IMR-90 (cell line): ENCODE data around the gene MET. TPM values are rescaled to one million over a fixed set of nuclear protein-coding genes. Genes with fewer than 3 reads are reported as not detected.

Experiments
- ATAC-seq: fragments of 200-7000 bp; cut with Tn5 transposase; 2 replicates; pipeline ENCODE4 v1.9.1; 2020; ENCODE audit warnings: low read depth, mild to moderate bottlenecking, moderate library complexity
- BruUV-seq: library from RNA; stranded (reverse); fragments of 400-500 nt; replicated peaks from 2 replicates; lab custom pipeline; 2021; lab: Mats Ljungman, UMichigan
- CTCF ChIA-PET: fragments of 300-600 bp; formaldehyde crosslinking; extraction: SDS; loops from one replicate; lab custom pipeline; 2021; ENCODE audit warnings: antibody characterized with exemption; lab: Yijun Ruan, JAX
- POLR2A ChIA-PET: fragments of 300-600 bp; sonication (Branson Sonifier 250); formaldehyde crosslinking; loops from one replicate; lab custom pipeline; 2022; ENCODE audit warnings: antibody characterized with exemption; ENCODE audit not compliant: unreplicated experiment; lab: Charles Lee
- DNase-seq: peaks from one replicate; pipeline ENCODE4 v3.0.0; 2013
- H2AFZ ChIP-seq: replicated peaks from 2 replicates; pipeline ENCODE3; 2013; ENCODE audit warnings: low read length, mild to moderate bottlenecking; ENCODE audit not compliant: poor library complexity
- H2AK5ac ChIP-seq: 2 replicates; pipeline ENCODE4 v1.6.1; 2013; ENCODE audit warnings: low read depth, low read length, inconsistent platforms
- H2AK9ac ChIP-seq: replicated peaks from 2 replicates; pipeline ENCODE3; 2013; ENCODE audit warnings: mild to moderate bottlenecking, low read depth, low read length, moderate library complexity; ENCODE audit not compliant: poor library complexity
- H2BK120ac ChIP-seq: 2 replicates; pipeline ENCODE4 v1.6.1; 2013; ENCODE audit warnings: low read depth, low read length, inconsistent platforms
- H2BK15ac ChIP-seq: 3 replicates; pipeline ENCODE4 v1.6.1; 2013; ENCODE audit warnings: low read depth, low read length, inconsistent platforms
- H2BK20ac ChIP-seq: 2 replicates; pipeline ENCODE4 v1.6.1; 2013; ENCODE audit warnings: low read depth, mild to moderate bottlenecking, inconsistent platforms, low read length, moderate library complexity
- H2BK5ac ChIP-seq: 2 replicates; pipeline ENCODE4 v1.6.1; 2013; ENCODE audit warnings: mild to moderate bottlenecking, low read depth, low read length, inconsistent platforms; ENCODE audit not compliant: poor library complexity, severe bottlenecking
- H3K14ac ChIP-seq: replicated peaks from 2 replicates; pipeline ENCODE4 v1.6.1; 2013; ENCODE audit warnings: low read depth, low read length, inconsistent platforms
- H3K18ac ChIP-seq: 2 replicates; pipeline ENCODE4 v1.6.1; 2013; ENCODE audit warnings: low read depth, low read length, control low read depth
- H3K23ac ChIP-seq: 2 replicates; pipeline ENCODE4 v1.6.1; 2013; ENCODE audit warnings: low read depth, low read length, inconsistent platforms
- H3K27ac ChIP-seq: 2 replicates; pipeline ENCODE4 v1.5.1; 2013; ENCODE audit warnings: mild to moderate bottlenecking, control low read depth, low read length; ENCODE audit not compliant: insufficient read depth
- H3K27me3 ChIP-seq: 2 replicates; pipeline ENCODE4 v1.6.1; 2013; ENCODE audit warnings: low read length; ENCODE audit not compliant: control insufficient read depth, insufficient read depth
- H3K36me3 ChIP-seq: 2 replicates; pipeline ENCODE4 v1.6.1; 2013; ENCODE audit warnings: low read length, mixed read lengths; ENCODE audit not compliant: control insufficient read depth, insufficient read depth
- H3K4ac ChIP-seq: 2 replicates; pipeline ENCODE4 v1.6.1; 2013; ENCODE audit warnings: low read depth, low read length, inconsistent platforms
- H3K4me1 ChIP-seq: 2 replicates; pipeline ENCODE4 v1.6.1; 2013; ENCODE audit warnings: low read length, mixed read lengths; ENCODE audit not compliant: control insufficient read depth, insufficient read depth
- H3K4me2 ChIP-seq: 2 replicates; pipeline ENCODE4 v1.6.1; 2013; ENCODE audit warnings: low read depth, mild to moderate bottlenecking, control low read depth, low read length, moderate library complexity
- H3K4me3 ChIP-seq: 2 replicates; pipeline ENCODE4 v1.5.1; 2013; ENCODE audit warnings: low read depth, mild to moderate bottlenecking, control low read depth, low read length, moderate library complexity; ENCODE audit not compliant: insufficient read depth
- H3K56ac ChIP-seq: 2 replicates; pipeline ENCODE4 v1.6.1; 2013; ENCODE audit warnings: low read length, inconsistent platforms; ENCODE audit not compliant: insufficient read depth; ENCODE audit errors: extremely low read depth
- H3K79me1 ChIP-seq, 2 experiments: 2 replicates each; pipeline ENCODE4 v1.6.1; 2013; ENCODE audit warnings: low read length in 2 of 2, inconsistent platforms in 1 of 2, low read depth in 1 of 2
- H3K9ac ChIP-seq: 2 replicates; pipeline ENCODE4 v1.6.1; 2013; ENCODE audit warnings: low read depth, low read length, control low read depth
- H3K9me1 ChIP-seq: 2 replicates; pipeline ENCODE4 v1.6.1; 2013; ENCODE audit warnings: low read length, inconsistent platforms; ENCODE audit not compliant: insufficient read depth
- H3K9me3 ChIP-seq: 2 replicates; pipeline ENCODE4 v1.6.1; 2013; ENCODE audit warnings: low read length; ENCODE audit not compliant: control insufficient read depth, insufficient read depth
- H4K20me1 ChIP-seq: 2 replicates; pipeline ENCODE4 v1.6.1; 2013; ENCODE audit warnings: low read length, inconsistent platforms; ENCODE audit not compliant: insufficient read depth
- H4K5ac ChIP-seq: 2 replicates; pipeline ENCODE4 v1.6.1; 2013; ENCODE audit warnings: mild to moderate bottlenecking, low read depth, low read length, control low read depth
- H4K8ac ChIP-seq, 2 experiments: 2 replicates each; pipeline ENCODE4 v1.6.1; 2013; ENCODE audit warnings: low read depth in 2 of 2, low read length in 2 of 2, control low read depth in 1 of 2, inconsistent platforms in 1 of 2
- H4K91ac ChIP-seq: 2 replicates; pipeline ENCODE4 v1.6.1; 2013; ENCODE audit warnings: low read depth, low read length, inconsistent platforms; ENCODE audit not compliant: insufficient read depth
- BHLHE40 ChIP-seq: fragments of 150-350 bp; IDR thresholded peaks from 2 replicates; pipeline ENCODE4 v1.6.1; 2016; ENCODE audit warnings: mild to moderate bottlenecking, low read depth, low read length
- CEBPB ChIP-seq: IDR thresholded peaks from 2 replicates; pipeline ENCODE4 v1.6.1; 2012; ENCODE audit warnings: low read depth, low read length, improper control_type of control experiment
- CHD1 ChIP-seq: IDR thresholded peaks from 2 replicates; pipeline ENCODE4 v1.6.1; 2012; ENCODE audit warnings: low read depth, low read length, improper control_type of control experiment
- FOS ChIP-seq: fragments of 150-350 bp; IDR thresholded peaks from 2 replicates; pipeline ENCODE4 v1.6.1; 2016; ENCODE audit warnings: low read depth, low read length
- MAFK ChIP-seq: IDR thresholded peaks from 2 replicates; pipeline ENCODE4 v1.6.1; 2012; ENCODE audit warnings: low read depth, low read length, improper control_type of control experiment
- MAZ ChIP-seq: IDR thresholded peaks from 2 replicates; pipeline ENCODE4 v1.6.1; 2012; ENCODE audit warnings: low read depth, mild to moderate bottlenecking, low read length, improper control_type of control experiment, moderate library complexity, borderline replicate concordance
- MXI1 ChIP-seq: IDR thresholded peaks from 2 replicates; pipeline ENCODE4 v1.6.1; 2012; ENCODE audit warnings: low read depth, mild to moderate bottlenecking, low read length, moderate library complexity, borderline replicate concordance
- NFE2L2 ChIP-seq: fragments of 150-350 bp; IDR thresholded peaks from 2 replicates; pipeline ENCODE4 v1.6.1; 2016; ENCODE audit warnings: low read depth, mild to moderate bottlenecking, low read length
- POLR2A ChIP-seq: IDR thresholded peaks from 2 replicates; pipeline ENCODE4 v1.6.1; 2012; ENCODE audit warnings: mild to moderate bottlenecking, low read depth, low read length
- RAD21 ChIP-seq: IDR thresholded peaks from 2 replicates; pipeline ENCODE4 v1.6.1; 2012; ENCODE audit warnings: low read length, improper control_type of control experiment
- RCOR1 ChIP-seq: IDR thresholded peaks from 2 replicates; pipeline ENCODE4 v1.6.1; 2012; ENCODE audit warnings: mild to moderate bottlenecking, low read length, improper control_type of control experiment; ENCODE audit not compliant: insufficient replicate concordance
- RFX5 ChIP-seq: IDR thresholded peaks from 2 replicates; pipeline ENCODE4 v1.8.0; 2012; ENCODE audit warnings: low read depth, mild to moderate bottlenecking, low read length, moderate library complexity
- SMC3 ChIP-seq: fragments of 150-350 bp; IDR thresholded peaks from 2 replicates; pipeline ENCODE4 v1.6.1; 2016; ENCODE audit warnings: low read depth, mild to moderate bottlenecking, antibody characterized with exemption, low read length, moderate library complexity
- WGBS, 2 experiments: methylation state at CpG; one replicate each; pipeline versions ENCODE4 v1.1.5 to v1.1.7; 2013; ENCODE audit warnings: missing lambda C conversion rate in 2 of 2; ENCODE audit not compliant: insufficient read length in 1 of 2; ENCODE audit errors: extremely low coverage in 2 of 2; 5-methylcytosine and 5-hydroxymethylcytosine counted together
- dilution Hi-C: fragments of 300-500 bp; cut with HindIII; formaldehyde crosslinking; loops from one replicate; pipeline ENCODE4 v1.14.3; 2018; ENCODE audit warnings: low sequenced_read_pairs; ENCODE audit not compliant: unreplicated experiment
- in situ Hi-C: fragments of 300-500 bp; cut with MboI; formaldehyde crosslinking; loops from 3 replicates; pipeline ENCODE4 v1.14.3; 2019; ENCODE audit warnings: low sequenced_read_pairs, inconsistent platforms, mixed read lengths
- intact Hi-C: fragments of 100-400 bp; cut with micrococcal nuclease; formaldehyde crosslinking; loops from 2 replicates; pipeline ENCODE4 v1.10.0; 2022
- polyA plus RNA-seq, 3 experiments: library from polyadenylated mRNA; depleted of rRNA; stranded (reverse); fragments of >200 nt; gene quantifications; 2 replicates each; pipeline ENCODE4 v1.2.3, GENCODE V29; 2012; ENCODE audit warnings: low replicate concordance in 1 of 3
- total RNA-seq: library from RNA; depleted of rRNA; stranded (reverse); fragments of >200 nt; gene quantifications from 2 replicates; pipeline ENCODE4 v1.2.3, GENCODE V29; 2012
- TF ChIP-seq, protein P1 (sequence below): conservative IDR thresholded peaks from 2 replicates; pipeline ENCODE4 v1.5.1; 2012; ENCODE audit warnings: mild to moderate bottlenecking, low read depth, low read length, improper control_type of control experiment
- TF ChIP-seq, protein P2 (sequence below): fragments of 150-350 bp; IDR thresholded peaks from 2 replicates; pipeline ENCODE4 v1.6.1; 2017; ENCODE audit warnings: mild to moderate bottlenecking, antibody characterized with exemption, low read length, low read depth
- TF ChIP-seq, protein P3 (sequence below): fragments of 150-350 bp; IDR thresholded peaks from 2 replicates; pipeline ENCODE4 v1.6.1; 2016; ENCODE audit warnings: low read depth, mild to moderate bottlenecking, low read length, moderate library complexity, borderline replicate concordance

MET gene
- total and polyA plus RNA-seq, 2 of the 4 experiments (the other 2 are of a cell fraction) = 15.0 to 84.6 TPM

DNA sequence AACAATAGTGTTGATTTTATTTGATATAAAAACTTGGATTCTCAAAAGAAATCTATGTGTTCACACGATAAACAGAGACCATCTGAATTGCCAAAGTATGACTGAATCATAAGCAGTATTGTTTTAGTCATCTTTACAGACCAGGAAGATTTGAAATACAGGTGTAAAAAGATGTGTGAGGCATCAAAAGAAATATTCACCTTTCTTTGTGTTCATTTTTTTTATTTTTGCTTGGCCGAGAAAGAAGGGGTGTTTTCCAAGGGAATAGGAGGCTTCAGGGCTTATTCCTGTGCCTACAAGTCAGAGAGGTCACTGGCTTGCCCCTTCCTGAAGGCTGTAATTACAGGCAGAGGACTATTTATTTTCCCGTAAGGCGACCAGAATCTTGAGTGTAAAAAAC lies 37.3 kb downstream of the MET start:
- no CpG with 5 or more reads among the region's 4 CpGs for WGBS, 2 experiments
- peaks cover 10% of the 10 kb centered on the region for H3K9me1 ChIP-seq
- no peak overlapping the region for H4K8ac ChIP-seq
- no peak overlapping the region for H3K9ac ChIP-seq
- DNase-seq = no peak
- ChIA-PET CTCF (no interaction called here), POLR2A (no interaction called here)
- peaks cover 6% of the 10 kb centered on the region for H3K4me1 ChIP-seq
- no peak overlapping the region for H2AFZ ChIP-seq
- H3K27ac ChIP-seq = no peak overlapping the region
- no peak overlapping the region for H2BK5ac ChIP-seq
- no peak overlapping the region for H4K5ac ChIP-seq
- peaks cover 14 to 25% of the 10 kb centered on the region in 2 experiments; a peak in 3 of 4 replicates for H3K79me1 ChIP-seq
- H2AK9ac ChIP-seq = no peak overlapping the region
- no peak overlapping the region for H3K4me3 ChIP-seq
- no peaks in the 10 kb centered on the region for H3K9me3 ChIP-seq
- no peak overlapping the region for H3K14ac ChIP-seq
- no peak overlapping the region for H2BK20ac ChIP-seq
- no peak overlapping the region for H2AK5ac ChIP-seq
- dilution Hi-C loops (no loop called here), intact Hi-C loops (no loop called here), in situ Hi-C loops (no loop called here)
- no peak overlapping the region for H2BK15ac ChIP-seq
- H3K4me2 ChIP-seq = no peak overlapping the region
- H3K18ac ChIP-seq = 0 out of 2 replicates have a peak overlapping the region, but pooled peaks have one; percentile 6
- H3K36me3 ChIP-seq = no peaks in the 10 kb centered on the region
- no peak overlapping the region for H3K23ac ChIP-seq
- H2BK120ac ChIP-seq = no peak overlapping the region
- no peaks in the 10 kb centered on the region for H3K27me3 ChIP-seq
- no TSS peak for BruUV-seq
- H3K56ac ChIP-seq = no peak overlapping the region
- TF ChIP-seq FOS (no peak), CEBPB (no peak), MAZ (no peak), CHD1 (no peak), POLR2A (no peak), MXI1 (no peak), MAFK (no peak), RAD21 (no peak), SMC3 (no peak), RCOR1 (no peak), RFX5 (no peak), BHLHE40 (no peak), NFE2L2 (no peak)
- TF ChIP-seq, protein P1, sequence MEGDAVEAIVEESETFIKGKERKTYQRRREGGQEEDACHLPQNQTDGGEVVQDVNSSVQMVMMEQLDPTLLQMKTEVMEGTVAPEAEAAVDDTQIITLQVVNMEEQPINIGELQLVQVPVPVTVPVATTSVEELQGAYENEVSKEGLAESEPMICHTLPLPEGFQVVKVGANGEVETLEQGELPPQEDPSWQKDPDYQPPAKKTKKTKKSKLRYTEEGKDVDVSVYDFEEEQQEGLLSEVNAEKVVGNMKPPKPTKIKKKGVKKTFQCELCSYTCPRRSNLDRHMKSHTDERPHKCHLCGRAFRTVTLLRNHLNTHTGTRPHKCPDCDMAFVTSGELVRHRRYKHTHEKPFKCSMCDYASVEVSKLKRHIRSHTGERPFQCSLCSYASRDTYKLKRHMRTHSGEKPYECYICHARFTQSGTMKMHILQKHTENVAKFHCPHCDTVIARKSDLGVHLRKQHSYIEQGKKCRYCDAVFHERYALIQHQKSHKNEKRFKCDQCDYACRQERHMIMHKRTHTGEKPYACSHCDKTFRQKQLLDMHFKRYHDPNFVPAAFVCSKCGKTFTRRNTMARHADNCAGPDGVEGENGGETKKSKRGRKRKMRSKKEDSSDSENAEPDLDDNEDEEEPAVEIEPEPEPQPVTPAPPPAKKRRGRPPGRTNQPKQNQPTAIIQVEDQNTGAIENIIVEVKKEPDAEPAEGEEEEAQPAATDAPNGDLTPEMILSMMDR = no peak
- TF ChIP-seq, protein P2, sequence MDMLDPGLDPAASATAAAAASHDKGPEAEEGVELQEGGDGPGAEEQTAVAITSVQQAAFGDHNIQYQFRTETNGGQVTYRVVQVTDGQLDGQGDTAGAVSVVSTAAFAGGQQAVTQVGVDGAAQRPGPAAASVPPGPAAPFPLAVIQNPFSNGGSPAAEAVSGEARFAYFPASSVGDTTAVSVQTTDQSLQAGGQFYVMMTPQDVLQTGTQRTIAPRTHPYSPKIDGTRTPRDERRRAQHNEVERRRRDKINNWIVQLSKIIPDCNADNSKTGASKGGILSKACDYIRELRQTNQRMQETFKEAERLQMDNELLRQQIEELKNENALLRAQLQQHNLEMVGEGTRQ = no peak
- TF ChIP-seq, protein P3, sequence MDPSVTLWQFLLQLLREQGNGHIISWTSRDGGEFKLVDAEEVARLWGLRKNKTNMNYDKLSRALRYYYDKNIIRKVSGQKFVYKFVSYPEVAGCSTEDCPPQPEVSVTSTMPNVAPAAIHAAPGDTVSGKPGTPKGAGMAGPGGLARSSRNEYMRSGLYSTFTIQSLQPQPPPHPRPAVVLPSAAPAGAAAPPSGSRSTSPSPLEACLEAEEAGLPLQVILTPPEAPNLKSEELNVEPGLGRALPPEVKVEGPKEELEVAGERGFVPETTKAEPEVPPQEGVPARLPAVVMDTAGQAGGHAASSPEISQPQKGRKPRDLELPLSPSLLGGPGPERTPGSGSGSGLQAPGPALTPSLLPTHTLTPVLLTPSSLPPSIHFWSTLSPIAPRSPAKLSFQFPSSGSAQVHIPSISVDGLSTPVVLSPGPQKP = no peak
- no peak overlapping the region for H4K91ac ChIP-seq
- no peak for ATAC-seq
- no peaks in the 10 kb centered on the region for H4K20me1 ChIP-seq
- H3K4ac ChIP-seq = no peak overlapping the region
